Spleen (tissue), 11 donors: ENCODE results near the gene KDM8. TPM values are rescaled to one million over a fixed set of nuclear protein-coding genes. Genes with fewer than 3 reads are reported as not detected.

Experiments
- DNase-seq: peaks from one replicate; pipeline ENCODE4 v3.0.0-alpha.2; 2020
- H3K27ac ChIP-seq, 8 donors: fragments of 200-600 bp; sonication (generic) in 7 of 8; 1 replicate in 4 of 8; 2 replicates in 4 of 8; pipeline versions ENCODE4 v1.5.0 to v1.8.0; 2016 to 2021; ENCODE audit warnings: inconsistent platforms in 4 of 8, mild to moderate bottlenecking in 4 of 8, moderate library complexity in 1 of 8
- H3K27me3 ChIP-seq, 7 donors: fragments of 200-600 bp; sonication (generic) in 6 of 7; replicated peaks in 1 of 7; 1 replicate in 4 of 7; 2 replicates in 3 of 7; pipeline versions ENCODE4 v1.5.0 to v1.8.0; 2016 to 2021; ENCODE audit warnings: inconsistent platforms in 3 of 7, mild to moderate bottlenecking in 1 of 7
- H3K36me3 ChIP-seq, 6 donors: fragments of 200-600 bp; sonication (generic) in 5 of 6; 1 replicate in 4 of 6; 2 replicates in 2 of 6; pipeline versions ENCODE4 v1.5.0 to v1.8.0; 2016 to 2021; ENCODE audit warnings: inconsistent platforms in 2 of 6
- H3K4me1 ChIP-seq, 6 donors: fragments of 200-600 bp; sonication (generic) in 5 of 6; 1 replicate in 3 of 6; 2 replicates in 3 of 6; pipeline versions ENCODE4 v1.5.0 to v1.8.0; 2016 to 2021; ENCODE audit warnings: inconsistent platforms in 3 of 6
- H3K4me3 ChIP-seq, 8 donors: fragments of 200-600 bp; sonication (generic) in 7 of 8; 1 replicate in 4 of 8; 2 replicates in 4 of 8; pipeline versions ENCODE4 v1.5.0 to v1.8.0; 2016 to 2021; ENCODE audit warnings: inconsistent platforms in 4 of 8, mild to moderate bottlenecking in 4 of 8, moderate library complexity in 2 of 8
- H3K9me3 ChIP-seq, 8 donors: fragments of 200-600 bp; sonication (generic) in 7 of 8; 1 replicate in 4 of 8; 2 replicates in 4 of 8; pipeline versions ENCODE4 v1.5.0 to v1.8.0; 2016 to 2021; ENCODE audit warnings: inconsistent platforms in 4 of 8
- POLR2A ChIP-seq, 3 donors: fragments of 450-650 bp; IDR thresholded peaks; one replicate each; pipeline ENCODE4 v1.5.1; 2017; ENCODE audit warnings: antibody characterized with exemption in 3 of 3, mild to moderate bottlenecking in 1 of 3
- POLR2AphosphoS5 ChIP-seq, 3 donors: sonication (generic); formaldehyde crosslinking; IDR thresholded peaks; one replicate each; pipeline ENCODE4 v1.5.1; 2017; ENCODE audit warnings: antibody characterized with exemption in 3 of 3
- WGBS, 5 donors: extraction: QIAGEN DNeasy Blood & Tissue Kit in 3 of 5; methylation state at CpG; one replicate each; pipeline versions ENCODE4 v1.1.5 to v1.1.7; 2013 to 2018; 5-methylcytosine and 5-hydroxymethylcytosine counted together
- intact Hi-C: fragments of 100-400 bp; cut with DNase I; formaldehyde crosslinking; loops from one replicate; pipeline ENCODE4 v1.15.0; 2023; ENCODE audit warnings: low total_unique reads
- polyA plus RNA-seq, 3 donors: library from polyadenylated mRNA; stranded (reverse); fragments of 200-250 nt; gene quantifications; one replicate each; pipeline ENCODE4 v1.2.1, GENCODE V29; 2013
- total RNA-seq, 7 donors: library from RNA; depleted of rRNA in 3 of 7; stranded (reverse); fragments of >200 nt in 3 of 7; fragmentation: NEBNext Ultra II Directional in 4 of 7; extraction: Animal tissue kit (Norgen Biotek cat#: 25700) in 4 of 7; gene quantifications; one replicate each; pipeline versions ENCODE4 v1.1.0 to v1.2.1, GENCODE V29; 2016 to 2021
- TF ChIP-seq, protein P1 (sequence below), 11 experiments: fragments of 200-600 bp in 7 of 11; fragments of 450-650 bp in 4 of 11; sonication (generic) in 4 of 11; IDR thresholded peaks in 8 of 11; conservative IDR thresholded peaks in 3 of 11; 1 replicate in 7 of 11; 2 replicates in 4 of 11; pipeline versions ENCODE4 v1.4.0 to v1.8.0; 2016 to 2021; ENCODE audit warnings: antibody characterized with exemption in 11 of 11, inconsistent platforms in 4 of 11, mild to moderate bottlenecking in 1 of 11
- donor health status: healthy with polysubstance abuse.
- donor health status: DM: no; HTN: no; CAD: no; lungs with moderate emphysema.
- donor health status: DM: no; HTN: no; CAD: no.
- donor health status: Bipolar disorder and iron deficiency.
- donor health status: healthy.
- donor health status: DM: no; HTN: no; CAD: no.
- donor health status: DM: yes; HTN: yes; CAD: no.

Gene KDM8
- total and polyA plus RNA-seq, 10 donors, result 5.2 to 14.7 (median 9.6) TPM

DNA sequence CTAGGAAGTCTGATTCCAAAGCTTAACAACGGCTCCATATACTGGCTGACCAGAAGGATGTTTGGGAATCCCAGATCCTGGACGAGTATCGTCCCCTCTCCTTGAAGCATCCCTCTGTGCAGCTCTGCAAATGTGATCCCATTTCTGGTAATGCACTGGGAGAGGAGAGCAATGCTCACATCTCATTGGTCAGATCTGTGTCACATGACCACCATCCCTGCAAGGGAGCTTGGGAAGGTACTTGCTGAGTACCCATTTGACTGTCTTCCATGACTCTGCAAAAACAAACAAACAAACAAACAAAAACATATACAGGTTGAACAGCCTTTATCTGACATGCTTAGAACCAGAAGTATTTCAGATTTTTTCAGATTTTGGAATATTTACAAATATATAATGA is 41.9 kb upstream of the KDM8 start:
- Histone ChIP-seq H3K36me3 (no peaks in the 10 kb centered on the region), H3K9me3 (peaks cover 0 to 31% (median 27%) of the 10 kb centered on the region in 8 donors), H3K27me3 (no peaks in the 10 kb centered on the region), H3K4me3 (no peak overlapping the region), H3K27ac (no peak overlapping the region), H3K4me1 (peaks cover 0 to 6% (median 0%) of the 10 kb centered on the region in 6 donors)
- no peak for DNase-seq
- intact Hi-C loops, result no loop called here
- WGBS, 5 donors, result 73 to 97% (median 79%) methylated on average over 3 of the region's 3 CpGs
- TF ChIP-seq POLR2A (IDR thresholded peaks at IDR 0.05) (no peak), POLR2AphosphoS5 (IDR thresholded peaks at IDR 0.05) (no peak)
- TF ChIP-seq, protein P1, sequence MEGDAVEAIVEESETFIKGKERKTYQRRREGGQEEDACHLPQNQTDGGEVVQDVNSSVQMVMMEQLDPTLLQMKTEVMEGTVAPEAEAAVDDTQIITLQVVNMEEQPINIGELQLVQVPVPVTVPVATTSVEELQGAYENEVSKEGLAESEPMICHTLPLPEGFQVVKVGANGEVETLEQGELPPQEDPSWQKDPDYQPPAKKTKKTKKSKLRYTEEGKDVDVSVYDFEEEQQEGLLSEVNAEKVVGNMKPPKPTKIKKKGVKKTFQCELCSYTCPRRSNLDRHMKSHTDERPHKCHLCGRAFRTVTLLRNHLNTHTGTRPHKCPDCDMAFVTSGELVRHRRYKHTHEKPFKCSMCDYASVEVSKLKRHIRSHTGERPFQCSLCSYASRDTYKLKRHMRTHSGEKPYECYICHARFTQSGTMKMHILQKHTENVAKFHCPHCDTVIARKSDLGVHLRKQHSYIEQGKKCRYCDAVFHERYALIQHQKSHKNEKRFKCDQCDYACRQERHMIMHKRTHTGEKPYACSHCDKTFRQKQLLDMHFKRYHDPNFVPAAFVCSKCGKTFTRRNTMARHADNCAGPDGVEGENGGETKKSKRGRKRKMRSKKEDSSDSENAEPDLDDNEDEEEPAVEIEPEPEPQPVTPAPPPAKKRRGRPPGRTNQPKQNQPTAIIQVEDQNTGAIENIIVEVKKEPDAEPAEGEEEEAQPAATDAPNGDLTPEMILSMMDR (IDR thresholded peaks at IDR 0.05 in 8 of 11, conservative IDR thresholded peaks at IDR 0.05 in 3 of 11), result no peak

DNA sequence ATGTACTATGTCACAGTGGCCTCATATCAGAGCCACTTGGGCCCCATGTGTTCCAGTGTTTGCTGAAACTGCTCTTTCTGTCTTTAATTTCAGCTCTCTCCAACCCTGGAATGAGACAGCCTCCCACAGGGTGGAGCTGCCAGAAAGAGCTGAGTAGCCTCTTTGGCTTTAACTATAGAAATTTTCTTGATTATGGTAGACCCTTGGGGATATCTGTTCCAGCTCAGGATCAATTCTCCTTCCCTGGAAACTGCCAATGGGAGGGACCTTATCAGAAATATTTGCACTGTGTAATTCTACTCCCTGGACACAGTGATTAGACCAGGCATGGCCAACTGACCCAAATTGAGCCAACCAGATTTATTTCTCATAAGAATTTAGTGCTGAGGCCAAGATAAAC is 39.0 kb upstream of the KDM8 start:
- no peaks in the 10 kb centered on the region for H3K36me3 ChIP-seq
- no peak overlapping the region for H3K4me3 ChIP-seq
- no peak overlapping the region for H3K27ac ChIP-seq
- no peak for DNase-seq
- no peaks in the 10 kb centered on the region for H3K27me3 ChIP-seq
- peaks cover 0 to 6% (median 0%) of the 10 kb centered on the region in 6 donors for H3K4me1 ChIP-seq
- TF ChIP-seq, protein P1 (IDR thresholded peaks at IDR 0.05 in 8 of 11, conservative IDR thresholded peaks at IDR 0.05 in 3 of 11), result no peak
- TF ChIP-seq POLR2A (IDR thresholded peaks at IDR 0.05) (no peak), POLR2AphosphoS5 (IDR thresholded peaks at IDR 0.05) (no peak)
- intact Hi-C loops, result no loop called here
- peaks cover 0 to 30% (median 26%) of the 10 kb centered on the region in 8 donors for H3K9me3 ChIP-seq

DNA sequence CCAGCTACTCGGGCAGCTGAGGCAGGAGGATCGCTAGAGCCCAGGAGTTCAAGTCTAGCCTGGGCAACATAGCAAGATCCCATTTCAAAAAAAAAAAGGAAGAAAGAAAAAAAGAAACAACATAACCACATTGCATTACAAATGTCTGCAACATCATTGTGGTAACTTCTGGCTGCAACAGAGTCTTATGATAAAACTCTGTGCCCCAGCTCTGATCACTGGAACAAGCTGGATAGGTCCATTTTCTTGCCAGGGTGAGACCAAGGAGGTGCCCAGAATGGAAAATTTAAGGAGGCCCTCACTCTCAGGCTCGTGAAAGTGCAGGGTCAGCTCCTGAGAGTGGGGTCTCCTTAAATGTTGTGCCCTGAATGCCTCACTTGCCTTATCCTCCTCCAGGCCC is 37.8 kb upstream of the KDM8 start:
- WGBS, 5 donors, result 78 to 87% (median 83%) methylated on average over 3 of the region's 3 CpGs
- no peak for DNase-seq
- no peak overlapping the region for H3K4me3 ChIP-seq
- no peak overlapping the region for H3K27ac ChIP-seq
- H3K4me1 ChIP-seq, result peaks cover 0 to 19% (median 7%) of the 10 kb centered on the region in 6 donors
- TF ChIP-seq POLR2AphosphoS5 (IDR thresholded peaks at IDR 0.05) (no peak), POLR2A (IDR thresholded peaks at IDR 0.05) (no peak)
- TF ChIP-seq, protein P1 (IDR thresholded peaks at IDR 0.05 in 8 of 11, conservative IDR thresholded peaks at IDR 0.05 in 3 of 11), result no peak
- no peaks in the 10 kb centered on the region for H3K27me3 ChIP-seq
- H3K9me3 ChIP-seq, result peaks cover 0 to 30% (median 26%) of the 10 kb centered on the region in 8 donors
- no peaks in the 10 kb centered on the region for H3K36me3 ChIP-seq
- intact Hi-C loops, result no loop called here

DNA sequence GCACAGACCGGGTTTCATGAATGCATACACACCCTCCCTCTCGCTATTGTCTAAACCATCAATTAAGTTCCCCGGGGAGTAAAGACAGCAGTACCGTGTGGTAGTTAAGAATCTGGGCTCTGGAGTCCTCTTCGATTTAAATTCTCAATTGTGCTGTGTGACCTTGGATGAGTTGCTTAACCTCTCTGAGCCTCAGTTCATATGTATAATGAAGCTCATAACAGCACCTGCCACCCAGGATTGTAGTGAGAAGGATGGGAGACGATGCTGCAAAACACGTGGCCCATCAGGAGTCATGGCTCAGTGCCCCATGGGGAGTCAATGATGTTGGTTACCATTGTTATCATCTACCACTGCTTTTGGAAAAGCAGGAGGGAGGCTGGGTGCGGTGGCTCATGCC is 34.5 kb upstream of the KDM8 start:
- Histone ChIP-seq H3K9me3 (peaks cover 0 to 14% (median 10%) of the 10 kb centered on the region in 8 donors), H3K36me3 (no peaks in the 10 kb centered on the region), H3K27me3 (no peaks in the 10 kb centered on the region), H3K4me1 (peaks cover 0 to 39% (median 18%) of the 10 kb centered on the region in 6 donors), H3K27ac (peak overlapping the region in 1 of 8 donors; percentile 27), H3K4me3 (no peak overlapping the region)
- WGBS, 5 donors, result 79 to 92% (median 86%) methylated on average over 8 of the region's 8 CpGs
- DNase-seq, result no peak
- intact Hi-C loops, result no loop called here
- TF ChIP-seq, protein P1 (IDR thresholded peaks at IDR 0.05 in 8 of 11, conservative IDR thresholded peaks at IDR 0.05 in 3 of 11), result no peak
- TF ChIP-seq POLR2AphosphoS5 (IDR thresholded peaks at IDR 0.05), result no peak
- TF ChIP-seq POLR2A (IDR thresholded peaks at IDR 0.05), result no peak
